ENCODE data around the gene BBS10.
"Not testable (repeated sequence)": the region's sequence is repeated elsewhere in the genome, so short reads cannot be mapped to it uniquely, and the experiment has no call there.

Gene BBS10

GRCh38 chr12:76366163-76366562 lies 17.9 kb upstream of the BBS10 start:
- no peak for DNase-seq (ENCODE audit: low read depth)
- H3K4me3 ChIP-seq (ENCODE audit: low read depth, low read length) = no peak overlapping the region
- TF ChIP-seq CTCF (IDR thresholded peaks at IDR 0.05; ENCODE audit: low read depth, low read length) (no peak), MYC (IDR thresholded peaks at IDR 0.05; ENCODE audit: low read depth, low read length) (no peak), POLR2A (IDR thresholded peaks at IDR 0.05; ENCODE audit: extremely low read depth, insufficient read length) (no peak)
- TF ChIP-seq, protein P1, sequence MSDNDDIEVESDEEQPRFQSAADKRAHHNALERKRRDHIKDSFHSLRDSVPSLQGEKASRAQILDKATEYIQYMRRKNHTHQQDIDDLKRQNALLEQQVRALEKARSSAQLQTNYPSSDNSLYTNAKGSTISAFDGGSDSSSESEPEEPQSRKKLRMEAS (IDR thresholded peaks at IDR 0.05; ENCODE audit: low read depth, low read length) = no peak

DNA sequence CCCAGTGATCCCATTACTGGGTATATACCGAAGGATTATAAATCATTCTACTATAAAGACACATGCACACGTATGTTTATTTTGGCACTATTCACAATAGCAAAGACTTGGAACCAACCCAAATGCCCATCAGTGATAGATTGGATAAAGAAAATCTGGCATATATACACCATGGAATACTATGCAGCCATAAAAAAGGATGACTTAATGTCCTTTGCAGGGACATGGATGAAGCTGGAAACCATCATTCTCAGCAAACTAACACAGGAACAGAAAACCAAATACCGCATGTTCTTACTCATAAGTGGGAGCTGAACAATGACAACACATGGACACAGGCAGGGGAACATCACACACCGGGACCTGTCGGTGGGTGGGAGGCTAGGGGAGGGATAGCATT lies 15.9 kb upstream of the BBS10 start:
- H3K4me3 ChIP-seq (ENCODE audit: low read depth, low read length) = not testable (repeated sequence)

DNA sequence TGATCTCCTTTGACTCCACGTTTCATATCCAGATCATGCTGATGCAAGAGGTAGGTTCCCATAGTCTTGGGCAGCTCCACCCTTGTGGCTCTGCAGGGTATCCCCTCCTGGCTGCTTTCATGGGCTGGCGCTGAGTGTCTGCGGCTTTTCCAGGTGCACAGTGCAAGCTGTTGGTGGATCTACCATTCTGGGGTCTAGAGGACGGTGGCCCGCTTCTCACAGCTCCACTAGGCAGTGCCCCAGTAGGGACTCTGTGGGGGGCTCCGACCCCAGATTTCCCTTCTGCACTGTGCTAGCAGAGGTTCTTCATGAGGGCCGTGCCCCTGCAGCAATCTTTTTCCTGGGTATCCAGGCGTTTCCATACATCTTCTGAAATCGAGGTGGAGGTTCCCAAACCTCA lies 12.1 kb upstream of the BBS10 start:
- no peak overlapping the region for H3K4me3 ChIP-seq (ENCODE audit: low read depth, low read length)
- TF ChIP-seq POLR2A (IDR thresholded peaks at IDR 0.05; ENCODE audit: extremely low read depth, insufficient read length) = no peak
- no peak for TF ChIP-seq MYC (IDR thresholded peaks at IDR 0.05; ENCODE audit: low read depth, low read length)
- TF ChIP-seq, protein P1 (IDR thresholded peaks at IDR 0.05; ENCODE audit: low read depth, low read length) = no peak
- TF ChIP-seq CTCF (IDR thresholded peaks at IDR 0.05; ENCODE audit: low read depth, low read length) = no peak
- no peak for DNase-seq (ENCODE audit: low read depth)

More for the DNA sequence above, 15.9 kb upstream of the BBS10 start:
- not testable (repeated sequence) for DNase-seq (ENCODE audit: low read depth)

DNA sequence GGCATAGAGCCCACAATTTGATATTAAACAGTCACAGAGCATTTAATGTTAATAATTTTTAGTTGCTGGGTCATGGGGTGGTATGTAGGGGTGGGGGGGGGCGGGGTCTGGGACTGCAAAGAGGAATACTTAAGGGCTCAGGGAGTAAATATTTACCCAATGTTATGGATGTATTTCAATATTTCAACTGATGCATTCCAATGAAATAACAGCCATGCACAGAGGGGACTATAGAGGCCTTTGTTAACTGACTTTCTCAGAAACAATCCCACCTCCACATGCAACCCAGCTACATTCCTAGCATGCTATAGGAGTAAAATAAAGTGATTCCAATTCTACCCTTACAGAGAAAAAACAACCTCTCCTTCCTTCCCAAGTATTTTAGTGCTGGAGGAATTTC lies 7.9 kb upstream of the BBS10 start:
- no peak overlapping the region for H3K4me3 ChIP-seq (ENCODE audit: low read depth, low read length)
- TF ChIP-seq POLR2A (IDR thresholded peaks at IDR 0.05; ENCODE audit: extremely low read depth, insufficient read length) = no peak
- TF ChIP-seq, protein P1 (IDR thresholded peaks at IDR 0.05; ENCODE audit: low read depth, low read length) = no peak
- DNase-seq (ENCODE audit: low read depth) = no peak

GRCh38 chr12:76346798-76347420 lies 1.3 kb downstream of the BBS10 start:
- H3K4me3 ChIP-seq (ENCODE audit: low read depth, low read length) = peak overlapping the region; percentile 85
- TF ChIP-seq CTCF (IDR thresholded peaks at IDR 0.05; ENCODE audit: low read depth, low read length) (no peak), MYC (IDR thresholded peaks at IDR 0.05; ENCODE audit: low read depth, low read length) (no peak), POLR2A (IDR thresholded peaks at IDR 0.05; ENCODE audit: extremely low read depth, insufficient read length) (no peak)
- TF ChIP-seq, protein P1 (IDR thresholded peaks at IDR 0.05; ENCODE audit: low read depth, low read length) = no peak
- DNase-seq (ENCODE audit: low read depth) = peak; percentile 69

GRCh38 chr12:76346236-76346635 lies 2.0 kb downstream of the BBS10 start:
- no peak for DNase-seq (ENCODE audit: low read depth)
- no peak overlapping the region for H3K4me3 ChIP-seq (ENCODE audit: low read depth, low read length)
- TF ChIP-seq, protein P1 (IDR thresholded peaks at IDR 0.05; ENCODE audit: low read depth, low read length) = no peak
- no peak for TF ChIP-seq MYC (IDR thresholded peaks at IDR 0.05; ENCODE audit: low read depth, low read length)
- no peak for TF ChIP-seq CTCF (IDR thresholded peaks at IDR 0.05; ENCODE audit: low read depth, low read length)
- no peak for TF ChIP-seq POLR2A (IDR thresholded peaks at IDR 0.05; ENCODE audit: extremely low read depth, insufficient read length)

DNA sequence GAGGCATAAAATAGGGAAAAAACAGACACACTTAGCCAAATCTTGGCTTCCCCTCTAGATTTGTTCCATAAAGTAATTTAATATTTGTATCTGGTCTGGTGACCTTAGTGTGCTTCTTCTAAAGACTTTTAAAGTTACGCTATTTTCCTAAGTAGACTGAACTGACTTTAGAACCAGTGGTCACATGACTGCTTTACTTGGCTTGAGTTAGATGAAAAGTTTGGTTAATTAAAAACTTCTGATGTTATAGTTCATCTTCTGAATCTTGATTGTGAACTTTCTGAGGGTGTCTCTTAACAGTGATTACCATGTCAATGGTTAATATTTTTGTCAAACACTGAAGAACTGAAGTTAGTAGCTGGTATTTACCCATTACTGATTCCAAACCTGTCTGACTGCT lies 2.6 kb downstream of the BBS10 start:
- H3K4me3 ChIP-seq (ENCODE audit: low read depth, low read length) = no peak overlapping the region
- DNase-seq (ENCODE audit: low read depth) = no peak
- TF ChIP-seq MYC (IDR thresholded peaks at IDR 0.05; ENCODE audit: low read depth, low read length) (no peak), CTCF (IDR thresholded peaks at IDR 0.05; ENCODE audit: low read depth, low read length) (no peak)
- TF ChIP-seq, protein P1 (IDR thresholded peaks at IDR 0.05; ENCODE audit: low read depth, low read length) = no peak

Data from NB4 (cell line).